ENCODE measurements around the gene ATP6V1A. TPM values are rescaled to one million over a fixed set of nuclear protein-coding genes. Genes with fewer than 3 reads are reported as not detected.

ATP6V1A gene
- total RNA-seq, 1 donor from 2014 or later: 60.8 TPM

- DNase-seq: no peak
These were observed 630 bp downstream of the ATP6V1A start for GRCh38 chr3:113747283-113748046.

GRCh38 chr3:113751141-113751540 is 4.3 kb downstream of the ATP6V1A start:
- no peak for DNase-seq

GRCh38 chr3:113753376-113753985 is 6.6 kb downstream of the ATP6V1A start:
- DNase-seq: no peak

GRCh38 chr3:113754494-113755159 is 7.8 kb downstream of the ATP6V1A start:
- no peak for DNase-seq

GRCh38 chr3:113758389-113759024 is 11.7 kb downstream of the ATP6V1A start:
- no peak for DNase-seq

GRCh38 chr3:113764698-113765097 is 17.9 kb downstream of the ATP6V1A start:
- no peak for DNase-seq

- DNase-seq: no peak
These were observed 22.7 kb downstream of the ATP6V1A start for GRCh38 chr3:113769551-113769950.

- no peak for DNase-seq
These were observed 25.2 kb downstream of the ATP6V1A start for GRCh38 chr3:113771993-113772392.

GRCh38 chr3:113773381-113773780 is 26.5 kb downstream of the ATP6V1A start:
- DNase-seq: peak; percentile 22

- DNase-seq: no peak
These were observed 28.7 kb downstream of the ATP6V1A start for GRCh38 chr3:113775516-113775915.

GRCh38 chr3:113776564-113776963 is 29.7 kb downstream of the ATP6V1A start:
- DNase-seq: no peak

- peak; percentile 83 for DNase-seq
These were observed 36.6 kb downstream of the ATP6V1A start for GRCh38 chr3:113783463-113783862.

- no peak for DNase-seq
These were observed 37.1 kb downstream of the ATP6V1A start for GRCh38 chr3:113783980-113784379.

GRCh38 chr3:113791381-113791780 is 44.5 kb downstream of the ATP6V1A start:
- DNase-seq: no peak

- DNase-seq: no peak
These were observed 47.7 kb downstream of the ATP6V1A start for GRCh38 chr3:113794526-113794925.

GRCh38 chr3:113795693-113796092 is 48.9 kb downstream of the ATP6V1A start:
- DNase-seq: no peak

GRCh38 chr3:113802795-113803455 is 56.1 kb downstream of the ATP6V1A start:
- DNase-seq: no peak

- no peak for DNase-seq
These were observed 57.8 kb downstream of the ATP6V1A start for GRCh38 chr3:113804661-113805060.

GRCh38 chr3:113805249-113805648 is 58.4 kb downstream of the ATP6V1A start:
- DNase-seq: no peak

GRCh38 chr3:113812854-113813253 is 66.0 kb downstream of the ATP6V1A start:
- no peak for DNase-seq

- no peak for DNase-seq
These were observed 73.0 kb downstream of the ATP6V1A start for GRCh38 chr3:113819866-113820265.

- DNase-seq: no peak
These were observed 78.3 kb downstream of the ATP6V1A start for GRCh38 chr3:113825090-113825489.

Measured in skin of body (tissue), 2 donors.